ENCODE results near the gene KANK2. TPM values are rescaled to one million over a fixed set of nuclear protein-coding genes. Genes with fewer than 3 reads are reported as not detected.

The KANK2 gene
- total RNA-seq, 1 donor from 2014 or later, result 486 TPM

DNA sequence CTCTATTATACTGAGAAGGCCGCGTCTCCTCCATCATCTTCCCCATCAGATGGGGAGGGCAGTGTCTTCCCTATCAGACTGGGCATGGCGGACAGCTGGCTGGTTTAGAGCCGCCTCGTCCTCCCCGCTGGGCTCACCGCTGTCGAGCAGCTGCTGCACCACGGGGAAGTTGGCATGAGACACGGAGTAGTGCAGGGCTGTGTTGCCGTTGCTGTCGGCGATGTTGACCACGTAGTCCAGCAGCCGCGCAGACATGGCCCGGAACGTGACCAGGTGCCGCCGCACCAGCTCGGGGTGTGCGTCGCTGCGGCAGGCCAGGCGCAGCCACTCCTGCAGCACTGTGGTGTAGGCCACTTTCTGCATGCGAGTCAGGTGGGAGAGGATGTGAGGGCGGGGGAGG, 23.0 kb downstream of the KANK2 start:
- no peak for DNase-seq (ENCODE audit: extremely low spot score in 2 of 2)
- Histone ChIP-seq H3K27me3 (no peaks in the 10 kb centered on the region), H3K36me3 (peaks cover 7 to 88% of the 10 kb centered on the region in 2 donors), H3K4me1 (peaks cover 23% of the 10 kb centered on the region), H3K9me3 (no peaks in the 10 kb centered on the region), H3K27ac (no peak overlapping the region), H3K4me3 (no peak overlapping the region)
- TF ChIP-seq, protein P1, sequence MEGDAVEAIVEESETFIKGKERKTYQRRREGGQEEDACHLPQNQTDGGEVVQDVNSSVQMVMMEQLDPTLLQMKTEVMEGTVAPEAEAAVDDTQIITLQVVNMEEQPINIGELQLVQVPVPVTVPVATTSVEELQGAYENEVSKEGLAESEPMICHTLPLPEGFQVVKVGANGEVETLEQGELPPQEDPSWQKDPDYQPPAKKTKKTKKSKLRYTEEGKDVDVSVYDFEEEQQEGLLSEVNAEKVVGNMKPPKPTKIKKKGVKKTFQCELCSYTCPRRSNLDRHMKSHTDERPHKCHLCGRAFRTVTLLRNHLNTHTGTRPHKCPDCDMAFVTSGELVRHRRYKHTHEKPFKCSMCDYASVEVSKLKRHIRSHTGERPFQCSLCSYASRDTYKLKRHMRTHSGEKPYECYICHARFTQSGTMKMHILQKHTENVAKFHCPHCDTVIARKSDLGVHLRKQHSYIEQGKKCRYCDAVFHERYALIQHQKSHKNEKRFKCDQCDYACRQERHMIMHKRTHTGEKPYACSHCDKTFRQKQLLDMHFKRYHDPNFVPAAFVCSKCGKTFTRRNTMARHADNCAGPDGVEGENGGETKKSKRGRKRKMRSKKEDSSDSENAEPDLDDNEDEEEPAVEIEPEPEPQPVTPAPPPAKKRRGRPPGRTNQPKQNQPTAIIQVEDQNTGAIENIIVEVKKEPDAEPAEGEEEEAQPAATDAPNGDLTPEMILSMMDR (IDR thresholded peaks at IDR 0.05), result no peak
- peak in 1 of 2 donors; percentile 47 for TF ChIP-seq POLR2AphosphoS5 (IDR thresholded peaks at IDR 0.05; ENCODE audit: insufficient read depth in 1 of 2, low read depth in 1 of 2)
- no peak for TF ChIP-seq POLR2A (IDR thresholded peaks at IDR 0.05)
- intact Hi-C loops (cut with DNase I), result no loop called here

DNA sequence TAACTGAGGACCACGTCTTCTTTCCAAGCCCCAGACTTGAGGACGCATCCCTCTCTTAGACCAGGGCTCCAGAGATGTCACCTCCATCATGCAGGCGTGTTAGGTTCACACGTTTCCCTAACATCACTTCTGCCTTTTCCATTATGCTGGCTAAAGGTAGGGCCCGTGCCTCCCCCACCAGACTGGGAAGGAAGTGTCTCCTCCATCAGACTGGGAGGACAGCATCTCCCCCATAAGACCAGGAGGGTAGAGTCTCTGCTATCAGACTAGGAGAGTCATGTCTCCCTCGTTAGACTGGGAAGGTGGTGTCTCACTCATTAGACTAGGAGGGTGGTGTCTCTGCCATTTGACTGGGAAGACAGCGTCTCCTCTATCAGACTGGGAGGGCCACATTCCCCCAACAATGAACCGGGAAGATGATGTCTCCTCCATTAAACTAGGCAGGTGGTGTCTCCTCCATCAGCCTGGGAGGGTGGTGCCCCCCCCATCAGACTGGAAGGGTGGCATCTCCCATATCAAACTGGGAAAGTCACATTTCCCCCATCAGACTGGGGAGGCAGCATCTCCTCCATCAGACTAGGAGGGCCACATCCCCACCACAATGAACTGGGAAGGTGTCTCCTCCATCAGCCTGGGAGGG, 23.7 kb downstream of the KANK2 start:
- peaks cover 7 to 89% of the 10 kb centered on the region in 2 donors for H3K36me3 ChIP-seq
- H3K27me3 ChIP-seq, result no peaks in the 10 kb centered on the region
- intact Hi-C loops (cut with DNase I), result no loop called here
- DNase-seq (ENCODE audit: extremely low spot score in 2 of 2), result no peak
- no peak for TF ChIP-seq POLR2A (IDR thresholded peaks at IDR 0.05)
- no peak for TF ChIP-seq POLR2AphosphoS5 (IDR thresholded peaks at IDR 0.05; ENCODE audit: insufficient read depth in 1 of 2, low read depth in 1 of 2)
- TF ChIP-seq, protein P1 (IDR thresholded peaks at IDR 0.05), result no peak
- H3K27ac ChIP-seq, result no peak overlapping the region
- H3K9me3 ChIP-seq, result no peaks in the 10 kb centered on the region
- H3K4me3 ChIP-seq, result no peak overlapping the region
- peaks cover 21% of the 10 kb centered on the region for H3K4me1 ChIP-seq

DNA sequence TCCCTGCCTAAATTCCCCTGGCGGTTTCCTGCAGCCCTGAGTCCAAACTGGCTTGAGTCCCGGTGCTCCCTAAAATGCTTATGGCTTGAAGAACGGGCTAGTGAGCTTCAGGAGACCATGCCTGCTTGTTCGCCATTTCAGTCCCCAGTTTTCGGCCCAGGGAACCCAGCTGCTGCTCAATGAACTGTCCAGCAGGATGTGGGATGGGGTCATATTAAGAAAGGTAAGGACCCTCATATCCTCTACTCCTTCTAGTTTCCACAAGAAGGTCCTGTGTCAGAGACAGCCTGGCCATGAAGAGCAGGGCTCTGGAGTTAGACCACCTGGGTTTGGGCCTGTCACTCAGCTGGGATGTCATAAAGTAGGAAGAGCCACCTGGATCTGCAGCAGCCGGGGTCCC, 24.8 kb downstream of the KANK2 start:
- H3K4me1 ChIP-seq, result peaks cover 27% of the 10 kb centered on the region
- intact Hi-C loops (cut with DNase I), result no loop called here
- DNase-seq (ENCODE audit: extremely low spot score in 2 of 2), result no peak
- peaks cover 5 to 85% of the 10 kb centered on the region in 2 donors for H3K36me3 ChIP-seq
- peak overlapping the region; percentile 12 for H3K27ac ChIP-seq
- no peak overlapping the region for H3K4me3 ChIP-seq
- H3K27me3 ChIP-seq, result no peaks in the 10 kb centered on the region
- H3K9me3 ChIP-seq, result no peaks in the 10 kb centered on the region
- TF ChIP-seq, protein P1 (IDR thresholded peaks at IDR 0.05), result no peak
- TF ChIP-seq POLR2AphosphoS5 (IDR thresholded peaks at IDR 0.05; ENCODE audit: insufficient read depth in 1 of 2, low read depth in 1 of 2) (no peak), POLR2A (IDR thresholded peaks at IDR 0.05) (no peak)

DNA sequence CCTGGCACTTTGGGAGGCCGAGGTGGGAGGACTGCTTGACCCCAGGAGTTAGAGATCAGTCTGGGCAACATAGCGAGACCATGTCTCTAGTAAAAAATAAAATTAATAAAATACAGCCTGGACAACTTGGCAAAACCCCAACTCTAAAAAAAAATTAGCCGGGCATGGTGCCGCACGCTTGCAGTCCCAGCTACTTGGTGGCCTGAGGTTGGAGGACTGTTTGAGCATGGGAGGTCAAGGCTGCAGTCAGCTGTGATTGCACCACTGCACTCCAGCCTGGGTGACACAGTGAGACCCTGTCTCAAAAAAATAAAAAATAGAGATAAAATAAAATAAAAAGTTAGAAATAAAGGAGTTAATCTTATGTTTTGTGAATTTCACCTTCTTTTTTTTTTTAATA, 26.2 kb downstream of the KANK2 start:
- H3K27me3 ChIP-seq, result no peaks in the 10 kb centered on the region
- H3K4me1 ChIP-seq, result peaks cover 40% of the 10 kb centered on the region

More for the DNA sequence above, 26.2 kb downstream of the KANK2 start:
- TF ChIP-seq POLR2A (IDR thresholded peaks at IDR 0.05) (no peak), POLR2AphosphoS5 (IDR thresholded peaks at IDR 0.05; ENCODE audit: insufficient read depth in 1 of 2, low read depth in 1 of 2) (no peak)
- TF ChIP-seq, protein P1 (IDR thresholded peaks at IDR 0.05), result no peak
- no peak for DNase-seq (ENCODE audit: extremely low spot score in 2 of 2)
- Histone ChIP-seq H3K4me3 (no peak overlapping the region), H3K36me3 (peaks cover 5 to 72% of the 10 kb centered on the region in 2 donors), H3K27ac (peak overlapping the region; percentile 85), H3K9me3 (no peaks in the 10 kb centered on the region)
- intact Hi-C loops (cut with DNase I), result no loop called here
